HL-60 (cell line): ENCODE measurements around the gene DTX1.

Source experiments
- DNase-seq, 2 experiments: peaks; one replicate each; pipeline ENCODE4 v3.0.0-alpha.2; 2010 to 2020; ENCODE audit warnings: low read depth in 1 of 2, low spot score in 1 of 2
- H3K27ac ChIP-seq: fragments of 250-450 bp; sonication (Bioruptor Pico); replicated peaks from 2 replicates; pipeline ENCODE4 v1.5.1; 2020; ENCODE audit warnings: mild to moderate bottlenecking, moderate library complexity
- H3K27me3 ChIP-seq: fragments of 250-450 bp; sonication (Bioruptor Pico); 2 replicates; pipeline ENCODE4 v1.5.1; 2021; ENCODE audit warnings: mild to moderate bottlenecking, moderate library complexity; ENCODE audit not compliant: insufficient read depth, poor library complexity, severe bottlenecking
- H3K4me3 ChIP-seq: replicated peaks from 2 replicates; pipeline ENCODE4 v1.5.1; 2011; ENCODE audit warnings: mild to moderate bottlenecking, control low read depth, low read length; ENCODE audit not compliant: insufficient read depth
- GABPA ChIP-seq: IDR thresholded peaks from 2 replicates; pipeline ENCODE4 v1.6.1; 2012; ENCODE audit warnings: low read depth
- POLR2AphosphoS5 ChIP-seq: IDR thresholded peaks from 2 replicates; pipeline ENCODE4 v1.6.1; 2012; ENCODE audit warnings: low read depth
- SPI1 ChIP-seq: IDR thresholded peaks from 2 replicates; pipeline ENCODE4 v1.6.1; 2012; ENCODE audit warnings: low read depth, mild to moderate bottlenecking, borderline replicate concordance
- TF ChIP-seq, protein P1 (sequence below): IDR thresholded peaks from 2 replicates; pipeline ENCODE4 v1.6.1; 2012; ENCODE audit warnings: low read depth; ENCODE audit not compliant: insufficient replicate concordance
- TF ChIP-seq, protein P2 (sequence below): IDR thresholded peaks from one replicate; pipeline ENCODE4 v1.5.1; 2011; ENCODE audit warnings: low read length, control low read depth, inconsistent platforms; ENCODE audit not compliant: insufficient read depth

The DTX1 gene

DNA sequence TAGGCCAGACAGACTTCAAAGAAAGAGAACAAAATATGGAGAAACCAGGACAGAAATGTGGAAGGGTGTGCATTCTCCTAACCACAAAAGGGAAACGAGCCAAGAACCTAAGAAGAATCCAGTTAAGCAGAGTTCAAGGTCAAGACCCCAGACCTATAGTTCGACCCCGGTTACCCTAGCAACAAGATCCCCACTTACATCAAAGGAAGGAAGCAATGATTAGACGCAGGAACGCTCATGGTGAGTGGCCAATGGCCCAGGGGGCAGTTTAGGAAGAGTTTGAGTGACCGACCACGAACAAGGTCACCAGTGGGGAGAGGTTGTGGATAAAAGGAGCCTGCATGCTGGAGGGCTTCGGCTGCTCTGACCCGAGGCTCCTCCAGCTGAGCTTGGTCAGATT lies 42.0 kb upstream of the DTX1 start:
- Histone ChIP-seq H3K27me3 (peaks cover 2% of the 10 kb centered on the region), H3K27ac (no peak overlapping the region), H3K4me3 (no peak overlapping the region)
- DNase-seq: no peak
- TF ChIP-seq, protein P1, sequence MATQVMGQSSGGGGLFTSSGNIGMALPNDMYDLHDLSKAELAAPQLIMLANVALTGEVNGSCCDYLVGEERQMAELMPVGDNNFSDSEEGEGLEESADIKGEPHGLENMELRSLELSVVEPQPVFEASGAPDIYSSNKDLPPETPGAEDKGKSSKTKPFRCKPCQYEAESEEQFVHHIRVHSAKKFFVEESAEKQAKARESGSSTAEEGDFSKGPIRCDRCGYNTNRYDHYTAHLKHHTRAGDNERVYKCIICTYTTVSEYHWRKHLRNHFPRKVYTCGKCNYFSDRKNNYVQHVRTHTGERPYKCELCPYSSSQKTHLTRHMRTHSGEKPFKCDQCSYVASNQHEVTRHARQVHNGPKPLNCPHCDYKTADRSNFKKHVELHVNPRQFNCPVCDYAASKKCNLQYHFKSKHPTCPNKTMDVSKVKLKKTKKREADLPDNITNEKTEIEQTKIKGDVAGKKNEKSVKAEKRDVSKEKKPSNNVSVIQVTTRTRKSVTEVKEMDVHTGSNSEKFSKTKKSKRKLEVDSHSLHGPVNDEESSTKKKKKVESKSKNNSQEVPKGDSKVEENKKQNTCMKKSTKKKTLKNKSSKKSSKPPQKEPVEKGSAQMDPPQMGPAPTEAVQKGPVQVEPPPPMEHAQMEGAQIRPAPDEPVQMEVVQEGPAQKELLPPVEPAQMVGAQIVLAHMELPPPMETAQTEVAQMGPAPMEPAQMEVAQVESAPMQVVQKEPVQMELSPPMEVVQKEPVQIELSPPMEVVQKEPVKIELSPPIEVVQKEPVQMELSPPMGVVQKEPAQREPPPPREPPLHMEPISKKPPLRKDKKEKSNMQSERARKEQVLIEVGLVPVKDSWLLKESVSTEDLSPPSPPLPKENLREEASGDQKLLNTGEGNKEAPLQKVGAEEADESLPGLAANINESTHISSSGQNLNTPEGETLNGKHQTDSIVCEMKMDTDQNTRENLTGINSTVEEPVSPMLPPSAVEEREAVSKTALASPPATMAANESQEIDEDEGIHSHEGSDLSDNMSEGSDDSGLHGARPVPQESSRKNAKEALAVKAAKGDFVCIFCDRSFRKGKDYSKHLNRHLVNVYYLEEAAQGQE: no peak
- TF ChIP-seq, protein P2, sequence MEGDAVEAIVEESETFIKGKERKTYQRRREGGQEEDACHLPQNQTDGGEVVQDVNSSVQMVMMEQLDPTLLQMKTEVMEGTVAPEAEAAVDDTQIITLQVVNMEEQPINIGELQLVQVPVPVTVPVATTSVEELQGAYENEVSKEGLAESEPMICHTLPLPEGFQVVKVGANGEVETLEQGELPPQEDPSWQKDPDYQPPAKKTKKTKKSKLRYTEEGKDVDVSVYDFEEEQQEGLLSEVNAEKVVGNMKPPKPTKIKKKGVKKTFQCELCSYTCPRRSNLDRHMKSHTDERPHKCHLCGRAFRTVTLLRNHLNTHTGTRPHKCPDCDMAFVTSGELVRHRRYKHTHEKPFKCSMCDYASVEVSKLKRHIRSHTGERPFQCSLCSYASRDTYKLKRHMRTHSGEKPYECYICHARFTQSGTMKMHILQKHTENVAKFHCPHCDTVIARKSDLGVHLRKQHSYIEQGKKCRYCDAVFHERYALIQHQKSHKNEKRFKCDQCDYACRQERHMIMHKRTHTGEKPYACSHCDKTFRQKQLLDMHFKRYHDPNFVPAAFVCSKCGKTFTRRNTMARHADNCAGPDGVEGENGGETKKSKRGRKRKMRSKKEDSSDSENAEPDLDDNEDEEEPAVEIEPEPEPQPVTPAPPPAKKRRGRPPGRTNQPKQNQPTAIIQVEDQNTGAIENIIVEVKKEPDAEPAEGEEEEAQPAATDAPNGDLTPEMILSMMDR: no peak
- TF ChIP-seq POLR2AphosphoS5: no peak
- TF ChIP-seq GABPA: no peak
- TF ChIP-seq SPI1: no peak

DNA sequence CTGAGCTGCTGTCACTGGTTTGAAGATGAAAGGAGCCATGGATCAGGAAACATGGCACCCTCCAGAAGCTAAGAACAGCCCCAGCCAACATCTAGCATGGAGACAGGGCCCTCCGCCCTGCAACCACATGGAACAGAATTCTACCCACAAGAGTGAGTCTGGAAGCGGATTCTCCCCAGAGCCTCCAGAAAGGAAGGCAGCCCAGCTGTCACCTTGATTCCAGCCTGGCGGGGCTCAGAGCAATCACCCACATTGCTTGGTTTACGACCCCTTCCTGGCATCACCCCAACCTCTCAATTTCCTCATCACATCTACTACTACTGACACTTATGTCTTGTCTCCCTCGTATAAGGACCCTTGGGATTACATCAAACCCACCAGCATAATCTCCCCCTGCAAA lies 39.7 kb upstream of the DTX1 start:
- no peak overlapping the region for H3K4me3 ChIP-seq
- TF ChIP-seq, protein P1: no peak
- TF ChIP-seq, protein P2: no peak
- no peak for TF ChIP-seq POLR2AphosphoS5
- TF ChIP-seq GABPA: no peak
- TF ChIP-seq SPI1: no peak
- peaks cover 4% of the 10 kb centered on the region for H3K27me3 ChIP-seq
- no peak overlapping the region for H3K27ac ChIP-seq
- no peak for DNase-seq

DNA sequence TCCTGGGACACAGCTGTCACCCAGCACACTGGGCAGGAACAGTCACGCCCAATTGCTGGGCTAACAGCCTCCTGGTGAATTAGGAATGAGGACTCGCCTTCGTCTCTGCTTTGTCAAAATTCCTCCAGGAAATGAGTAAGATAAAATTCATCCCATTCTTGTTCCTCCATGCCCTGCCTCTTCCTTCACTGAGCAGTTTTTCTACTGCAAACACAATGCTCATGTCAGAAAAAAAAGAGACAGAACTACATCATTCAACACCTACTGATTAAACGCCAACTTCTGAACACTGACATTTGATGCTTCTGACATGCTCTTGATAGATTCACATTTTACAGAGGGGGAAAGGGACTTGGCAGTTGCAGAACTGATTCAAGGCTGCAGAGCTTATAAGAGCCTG lies 37.5 kb upstream of the DTX1 start:
- Histone ChIP-seq H3K27me3 (peaks cover 10% of the 10 kb centered on the region), H3K4me3 (no peak overlapping the region), H3K27ac (no peak overlapping the region)
- DNase-seq: no peak
- TF ChIP-seq SPI1 (no peak), GABPA (no peak), POLR2AphosphoS5 (no peak)
- TF ChIP-seq, protein P1: no peak
- TF ChIP-seq, protein P2: no peak
